ENCODE results near the gene STK38. TPM values are rescaled to one million over a fixed set of nuclear protein-coding genes. Genes with fewer than 3 reads are reported as not detected.

Gene STK38
- total RNA-seq (10 to 100 TPM; 47.0 to 48.4 TPM), total RNA-seq (27.0 to 566 (median 249) reads per million in 172 experiments)
- polyA plus RNA-seq (2013, experiment 1 of 2), result 129 TPM
- 127 TPM for polyA plus RNA-seq (2013, experiment 2 of 2)

- Histone ChIP-seq H3K27ac (ENCODE audit: low read depth in 1 of 2, low read length in 2 of 2) (peak within 1 kb of the TSS; percentile 90 to 98), H3K27me3 (ENCODE audit: control insufficient read depth in 1 of 2, insufficient read depth in 2 of 2, low read length in 2 of 2) (no peaks in the 10 kb centered on the region), H3K36me3 (ENCODE audit: insufficient read depth, low read length) (peaks cover 2% of the 10 kb centered on the region), H3K9me3 (ENCODE audit: control insufficient read depth in 1 of 2, insufficient read depth in 1 of 2, low read length in 2 of 2) (no peaks in the 10 kb centered on the region), H3K4me3 (ENCODE audit: low read length) (peak within 1 kb of the TSS; percentile 97), H3K4me1 (ENCODE audit: insufficient read depth, low read length) (peaks cover 42% of the 10 kb centered on the region)
- DNase-seq (peak; percentile 85 to 96 (median 92)), ATAC-seq (ENCODE audit: poor library complexity) (peak; percentile 67)
- Mint-ChIP-seq H3K36me3 (ENCODE audit: low read depth) (peaks cover 45% of the 10 kb centered on the region), H3K27me3 (no peaks in the 10 kb centered on the region), H3K4me3 (peak within 1 kb of the TSS; percentile 98), H3K4me1 (ENCODE audit: low read depth) (peaks cover 54% of the 10 kb centered on the region), H3K9me3 (no peaks in the 10 kb centered on the region), H3K27ac (peak within 1 kb of the TSS; percentile 96)
- ChIA-PET CTCF (interaction anchor here (1.3 kb wide), 1 partner anchor 45 kb away, joined by 3 read pairs; no protein-coding TSS in a partner anchor), POLR2A (interaction anchor here (1.0 to 5.7 kb wide), 9 partner anchors 10 to 63 kb away, joined by 3 to 161 read pairs (median 4); partner anchors contain the start of gene SRSF3)
- TF ChIP-seq CTCF (IDR thresholded peaks at IDR 0.05), result no peak
- intact Hi-C loops (cut with DNase I, micrococcal nuclease), result loop anchor here (2.0 to 10.0 kb wide), 4 partner anchors 32 to 138 kb away; partner anchors contain the start of gene SRSF3 (in 2 of the 2)
Observed at GRCh38 chr6:36546920-36547645, at the start of gene STK38. STK38 (minus strand) TSS chr6:36547479; CDS start chr6:36540202, 7,277 bp downstream.

GRCh38 chr6:36596356-36596755, 49.1 kb upstream of the STK38 start:
- POLR2A ChIA-PET, result interaction anchor here (0.9 to 11.2 kb wide), 12 partner anchors 12 to 173 kb away, joined by 3 to 161 read pairs (median 4); partner anchors contain the start of gene KCTD20
- no peak for TF ChIP-seq CTCF (IDR thresholded peaks at IDR 0.05)
- Histone ChIP-seq H3K36me3 (ENCODE audit: insufficient read depth, low read length) (peaks cover 52% of the 10 kb centered on the region), H3K4me1 (ENCODE audit: insufficient read depth, low read length) (peaks cover 65% of the 10 kb centered on the region), H3K27ac (ENCODE audit: low read depth in 1 of 2, low read length in 2 of 2) (peak overlapping the region; percentile 97 to 99), H3K27me3 (ENCODE audit: control insufficient read depth in 1 of 2, insufficient read depth in 2 of 2, low read length in 2 of 2) (no peaks in the 10 kb centered on the region), H3K9me3 (ENCODE audit: control insufficient read depth in 1 of 2, insufficient read depth in 1 of 2, low read length in 2 of 2) (no peaks in the 10 kb centered on the region), H3K4me3 (ENCODE audit: low read length) (peak overlapping the region; percentile 95)
- Mint-ChIP-seq H3K36me3 (ENCODE audit: low read depth) (peaks cover 75% of the 10 kb centered on the region), H3K4me3 (peak overlapping the region; percentile 94), H3K27me3 (peaks cover 5% of the 10 kb centered on the region), H3K27ac (peak overlapping the region; percentile 97), H3K9me3 (no peaks in the 10 kb centered on the region), H3K4me1 (ENCODE audit: low read depth) (peaks cover 70% of the 10 kb centered on the region)
- CTCF ChIA-PET, result interaction anchor here (0.7 to 3.3 kb wide), 6 partner anchors 12 to 173 kb away, joined by 3 to 16 read pairs (median 4); no protein-coding TSS in a partner anchor
- intact Hi-C loops (cut with DNase I, micrococcal nuclease), result no loop called here
- DNase-seq (peak in 3 of 14 experiments; percentile 36 to 53 (median 49)), ATAC-seq (ENCODE audit: poor library complexity) (no peak)

- CTCF ChIA-PET, result interaction anchor here (0.7 to 1.4 kb wide), 4 partner anchors 12 to 172 kb away, joined by 3 to 4 read pairs (median 3); no protein-coding TSS in a partner anchor
Observed at GRCh38 chr6:36594816-36595643, 47.8 kb upstream of the STK38 start.

More at GRCh38 chr6:36594816-36595643, 47.8 kb upstream of the STK38 start:
- Mint-ChIP-seq H3K27ac (peak overlapping the region; percentile 97), H3K4me3 (peak overlapping the region; percentile 94), H3K27me3 (peaks cover 5% of the 10 kb centered on the region), H3K36me3 (ENCODE audit: low read depth) (peaks cover 62% of the 10 kb centered on the region), H3K4me1 (ENCODE audit: low read depth) (peaks cover 62% of the 10 kb centered on the region), H3K9me3 (no peaks in the 10 kb centered on the region)
- ATAC-seq (ENCODE audit: poor library complexity), result no peak
- H3K36me3 ChIP-seq (ENCODE audit: insufficient read depth, low read length), result peaks cover 39% of the 10 kb centered on the region
- no peaks in the 10 kb centered on the region for H3K27me3 ChIP-seq (ENCODE audit: control insufficient read depth in 1 of 2, insufficient read depth in 2 of 2, low read length in 2 of 2)
- DNase-seq, result peak in 4 of 14 experiments; percentile 39 to 71 (median 60)
- intact Hi-C loops (cut with DNase I, micrococcal nuclease), result loop anchor here (1.0 to 5.0 kb wide), 4 partner anchors 7 to 154 kb away; partner anchors contain the start of genes STK38 (in 2 of the 2), KCTD20 (in 1 of the 2) and PXT1 (in 1 of the 2)
- POLR2A ChIA-PET, result interaction anchor here (0.6 to 11.2 kb wide), 13 partner anchors 8 to 172 kb away, joined by 3 to 161 read pairs (median 4); partner anchors contain the start of gene KCTD20
- peak overlapping the region; percentile 97 to 99 for H3K27ac ChIP-seq (ENCODE audit: low read depth in 1 of 2, low read length in 2 of 2)
- H3K9me3 ChIP-seq (ENCODE audit: control insufficient read depth in 1 of 2, insufficient read depth in 1 of 2, low read length in 2 of 2), result no peaks in the 10 kb centered on the region
- peak overlapping the region; percentile 95 for H3K4me3 ChIP-seq (ENCODE audit: low read length)
- TF ChIP-seq CTCF (IDR thresholded peaks at IDR 0.05), result no peak
- H3K4me1 ChIP-seq (ENCODE audit: insufficient read depth, low read length), result peaks cover 54% of the 10 kb centered on the region

Measured in CD4-positive, alpha-beta T cell (primary cell).